ENCODE results near the gene HBG1.

Gene HBG1

GRCh38 chr11:5245155-5245554 is 4.5 kb downstream of the HBG1 start:
- H3K4me3 ChIP-seq (ENCODE audit: low read length) = no peak overlapping the region
- TF ChIP-seq ZNF274 (IDR thresholded peaks at IDR 0.05; ENCODE audit: low read depth, low read length) = no peak

- no peak overlapping the region for H3K4me3 ChIP-seq (ENCODE audit: low read length)
- TF ChIP-seq ZNF274 (IDR thresholded peaks at IDR 0.05; ENCODE audit: low read depth, low read length) = no peak
Measured at GRCh38 chr11:5243816-5244180, 5.9 kb downstream of the HBG1 start.

GRCh38 chr11:5242933-5243815 is 6.5 kb downstream of the HBG1 start:
- TF ChIP-seq ZNF274 (IDR thresholded peaks at IDR 0.05; ENCODE audit: low read depth, low read length) = no peak
- H3K4me3 ChIP-seq (ENCODE audit: low read length) = no peak overlapping the region

GRCh38 chr11:5242208-5242607 is 7.4 kb downstream of the HBG1 start:
- H3K4me3 ChIP-seq (ENCODE audit: low read length) = no peak overlapping the region
- no peak for TF ChIP-seq ZNF274 (IDR thresholded peaks at IDR 0.05; ENCODE audit: low read depth, low read length)

GRCh38 chr11:5241458-5241857 is 8.2 kb downstream of the HBG1 start:
- no peak overlapping the region for H3K4me3 ChIP-seq (ENCODE audit: low read length)
- TF ChIP-seq ZNF274 (IDR thresholded peaks at IDR 0.05; ENCODE audit: low read depth, low read length) = no peak

GRCh38 chr11:5240458-5240857 is 9.2 kb downstream of the HBG1 start:
- TF ChIP-seq ZNF274 (IDR thresholded peaks at IDR 0.05; ENCODE audit: low read depth, low read length) = no peak
- H3K4me3 ChIP-seq (ENCODE audit: low read length) = no peak overlapping the region

- no peak overlapping the region for H3K4me3 ChIP-seq (ENCODE audit: low read length)
- TF ChIP-seq ZNF274 (IDR thresholded peaks at IDR 0.05; ENCODE audit: low read depth, low read length) = no peak
Measured at GRCh38 chr11:5240056-5240455, 9.6 kb downstream of the HBG1 start.

GRCh38 chr11:5239046-5239445 is 10.6 kb downstream of the HBG1 start:
- H3K4me3 ChIP-seq (ENCODE audit: low read length) = no peak overlapping the region
- no peak for TF ChIP-seq ZNF274 (IDR thresholded peaks at IDR 0.05; ENCODE audit: low read depth, low read length)

- TF ChIP-seq ZNF274 (IDR thresholded peaks at IDR 0.05; ENCODE audit: low read depth, low read length) = no peak
- no peak overlapping the region for H3K4me3 ChIP-seq (ENCODE audit: low read length)
Measured at GRCh38 chr11:5238486-5238885, 11.2 kb downstream of the HBG1 start.

- no peak overlapping the region for H3K4me3 ChIP-seq (ENCODE audit: low read length)
- TF ChIP-seq ZNF274 (IDR thresholded peaks at IDR 0.05; ENCODE audit: low read depth, low read length) = no peak
Measured at GRCh38 chr11:5237420-5237819, 12.2 kb downstream of the HBG1 start.

GRCh38 chr11:5235364-5236095 is 14.1 kb downstream of the HBG1 start:
- TF ChIP-seq ZNF274 (IDR thresholded peaks at IDR 0.05; ENCODE audit: low read depth, low read length) = no peak
- no peak overlapping the region for H3K4me3 ChIP-seq (ENCODE audit: low read length)

GRCh38 chr11:5234381-5234834 is 15.2 kb downstream of the HBG1 start, which contains the start of gene HBD:
TSS of gene HBD (minus strand) at chr11:5234483. CDS start at chr11:5234433, 50 bp downstream.
- H3K4me3 ChIP-seq (ENCODE audit: low read length) = peak within 1 kb of the TSS; percentile 37; the same call in 1 of the 2 replicates
- TF ChIP-seq ZNF274 (IDR thresholded peaks at IDR 0.05; ENCODE audit: low read depth, low read length) = no peak

- no peak overlapping the region for H3K4me3 ChIP-seq (ENCODE audit: low read length)
- TF ChIP-seq ZNF274 (IDR thresholded peaks at IDR 0.05; ENCODE audit: low read depth, low read length) = no peak
Measured at GRCh38 chr11:5233307-5233706, 16.4 kb downstream of the HBG1 start.

- no peak overlapping the region for H3K4me3 ChIP-seq (ENCODE audit: low read length)
- TF ChIP-seq ZNF274 (IDR thresholded peaks at IDR 0.05; ENCODE audit: low read depth, low read length) = peak; percentile 20; the same call in 1 of the 2 replicates
Measured at GRCh38 chr11:5232821-5233220, 16.8 kb downstream of the HBG1 start.

GRCh38 chr11:5232176-5232575 is 17.5 kb downstream of the HBG1 start:
- H3K4me3 ChIP-seq (ENCODE audit: low read length) = no peak overlapping the region
- no peak for TF ChIP-seq ZNF274 (IDR thresholded peaks at IDR 0.05; ENCODE audit: low read depth, low read length)
